GM18511 (cell line): ENCODE results near the gene BMP4.

ENCODE experiments used
- ATAC-seq: cut with Tn5 transposase; IDR thresholded peaks from one replicate; pipeline ENCODE4 v1.9.1; 2021; ENCODE audit warnings: mild to moderate bottlenecking, moderate library complexity; ENCODE audit not compliant: unreplicated experiment

BMP4 gene

GRCh38 chr14:53967606-53968005, 11.0 kb upstream of the BMP4 start:
- no peak for ATAC-seq

- no peak for ATAC-seq
Measured at GRCh38 chr14:53964249-53964648, 7.6 kb upstream of the BMP4 start.

- no peak for ATAC-seq
Measured at GRCh38 chr14:53963320-53964227, 6.9 kb upstream of the BMP4 start.

- no peak for ATAC-seq
Measured at GRCh38 chr14:53962953-53963319, 6.3 kb upstream of the BMP4 start.

- ATAC-seq: no peak
Measured at GRCh38 chr14:53958628-53959027, 2.0 kb upstream of the BMP4 start.

GRCh38 chr14:53957739-53958138, 1.1 kb upstream of the BMP4 start:
- no peak for ATAC-seq

- ATAC-seq: no peak
Measured at GRCh38 chr14:53955671-53956426, 776 bp downstream of the BMP4 start.

- no peak for ATAC-seq
Measured at GRCh38 chr14:53955229-53955556, 1.4 kb downstream of the BMP4 start.

GRCh38 chr14:53954551-53955228, 1.9 kb downstream of the BMP4 start:
- no peak for ATAC-seq

GRCh38 chr14:53953828-53954550, 2.6 kb downstream of the BMP4 start:
- ATAC-seq: no peak

GRCh38 chr14:53953002-53953827, 3.4 kb downstream of the BMP4 start:
- ATAC-seq: no peak

GRCh38 chr14:53952533-53952932, 4.1 kb downstream of the BMP4 start:
- ATAC-seq: no peak

GRCh38 chr14:53951627-53952303, 4.9 kb downstream of the BMP4 start:
- no peak for ATAC-seq

GRCh38 chr14:53951243-53951626, 5.4 kb downstream of the BMP4 start:
- ATAC-seq: no peak

- ATAC-seq: no peak
Measured at GRCh38 chr14:53950031-53950793, 6.4 kb downstream of the BMP4 start.

GRCh38 chr14:53949201-53949600, 7.4 kb downstream of the BMP4 start:
- ATAC-seq: no peak

- ATAC-seq: no peak
Measured at GRCh38 chr14:53948205-53948884, 8.3 kb downstream of the BMP4 start.

- no peak for ATAC-seq
Measured at GRCh38 chr14:53947452-53948204, 9.0 kb downstream of the BMP4 start.
